Loucy (cell line): ENCODE results near the gene FMN1.

Source experiments
- H2AFZ ChIP-seq: fragments of 200-600 bp; sonication (generic); 2 replicates; pipeline ENCODE4 v1.6.0; 2016; ENCODE audit warnings: antibody characterized with exemption, mild to moderate bottlenecking, low read length, moderate library complexity
- H3F3A ChIP-seq: fragments of 200-600 bp; 2 replicates; pipeline ENCODE4 v1.6.0; 2016; ENCODE audit warnings: antibody characterized with exemption, low read depth, mild to moderate bottlenecking
- H3K27me3 ChIP-seq: fragments of 200-600 bp; sonication (generic); 2 replicates; pipeline ENCODE4 v1.6.1; 2014; ENCODE audit warnings: low read length, mild to moderate bottlenecking; ENCODE audit not compliant: insufficient read depth, poor library complexity, severe bottlenecking
- H3K36me3 ChIP-seq: fragments of 200-600 bp; sonication (generic); 2 replicates; pipeline ENCODE4 v1.6.1; 2016; ENCODE audit warnings: low read length; ENCODE audit not compliant: insufficient read depth
- H3K4me1 ChIP-seq: fragments of 200-600 bp; sonication (generic); 2 replicates; pipeline ENCODE4 v1.5.1; 2014; ENCODE audit warnings: low read length, mild to moderate bottlenecking; ENCODE audit not compliant: insufficient read depth, poor library complexity, severe bottlenecking
- H3K4me2 ChIP-seq: fragments of 200-600 bp; sonication (generic); 2 replicates; pipeline ENCODE4 v1.6.0; 2014; ENCODE audit warnings: antibody characterized with exemption, low read length, low read depth, mild to moderate bottlenecking; ENCODE audit not compliant: poor library complexity, severe bottlenecking
- H3K4me3 ChIP-seq: fragments of 200-600 bp; sonication (generic); 2 replicates; pipeline ENCODE4 v1.5.1; 2014; ENCODE audit warnings: low read length, mild to moderate bottlenecking, mixed read lengths; ENCODE audit not compliant: poor library complexity, severe bottlenecking
- H3K79me2 ChIP-seq: fragments of 200-600 bp; sonication (generic); 2 replicates; pipeline ENCODE4 v1.6.1; 2014; ENCODE audit warnings: low read length; ENCODE audit not compliant: insufficient read depth
- H3K9ac ChIP-seq: fragments of 200-600 bp; sonication (generic); 2 replicates; pipeline ENCODE4 v1.6.0; 2014; ENCODE audit warnings: mild to moderate bottlenecking, low read depth, low read length, moderate library complexity; ENCODE audit not compliant: poor library complexity, severe bottlenecking
- H3K9me2 ChIP-seq: fragments of 200-600 bp; sonication (generic); replicated peaks from 2 replicates; pipeline ENCODE4 v1.6.1; 2016; ENCODE audit warnings: low read depth, low read length, mixed read lengths
- H3K9me3 ChIP-seq: fragments of 200-600 bp; sonication (generic); 2 replicates; pipeline ENCODE4 v1.6.1; 2014; ENCODE audit warnings: mild to moderate bottlenecking, antibody characterized with exemption, low read length, low read depth; ENCODE audit not compliant: insufficient read depth
- H4K20me1 ChIP-seq: fragments of 200-600 bp; sonication (generic); 2 replicates; pipeline ENCODE4 v1.6.0; 2014; ENCODE audit warnings: antibody characterized with exemption, low read length, mild to moderate bottlenecking; ENCODE audit not compliant: insufficient read depth, poor library complexity, severe bottlenecking
- EZH2phosphoT487 ChIP-seq: fragments of 200-600 bp; IDR thresholded peaks from 2 replicates; pipeline ENCODE4 v1.6.1; 2018; ENCODE audit warnings: antibody characterized with exemption, mild to moderate bottlenecking, moderate library complexity, borderline replicate concordance
- TF ChIP-seq, protein P1 (sequence below): fragments of 200-600 bp; sonication (generic); conservative IDR thresholded peaks from 2 replicates; pipeline ENCODE4 v1.5.1; 2014; ENCODE audit warnings: mild to moderate bottlenecking, antibody characterized with exemption, low read length

Gene FMN1

GRCh38 chr15:33119273-33119672 is 75.2 kb downstream of the FMN1 start:
- TF ChIP-seq EZH2phosphoT487: no peak
- TF ChIP-seq, protein P1, sequence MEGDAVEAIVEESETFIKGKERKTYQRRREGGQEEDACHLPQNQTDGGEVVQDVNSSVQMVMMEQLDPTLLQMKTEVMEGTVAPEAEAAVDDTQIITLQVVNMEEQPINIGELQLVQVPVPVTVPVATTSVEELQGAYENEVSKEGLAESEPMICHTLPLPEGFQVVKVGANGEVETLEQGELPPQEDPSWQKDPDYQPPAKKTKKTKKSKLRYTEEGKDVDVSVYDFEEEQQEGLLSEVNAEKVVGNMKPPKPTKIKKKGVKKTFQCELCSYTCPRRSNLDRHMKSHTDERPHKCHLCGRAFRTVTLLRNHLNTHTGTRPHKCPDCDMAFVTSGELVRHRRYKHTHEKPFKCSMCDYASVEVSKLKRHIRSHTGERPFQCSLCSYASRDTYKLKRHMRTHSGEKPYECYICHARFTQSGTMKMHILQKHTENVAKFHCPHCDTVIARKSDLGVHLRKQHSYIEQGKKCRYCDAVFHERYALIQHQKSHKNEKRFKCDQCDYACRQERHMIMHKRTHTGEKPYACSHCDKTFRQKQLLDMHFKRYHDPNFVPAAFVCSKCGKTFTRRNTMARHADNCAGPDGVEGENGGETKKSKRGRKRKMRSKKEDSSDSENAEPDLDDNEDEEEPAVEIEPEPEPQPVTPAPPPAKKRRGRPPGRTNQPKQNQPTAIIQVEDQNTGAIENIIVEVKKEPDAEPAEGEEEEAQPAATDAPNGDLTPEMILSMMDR: no peak
- Histone ChIP-seq H3F3A (no peaks in the 10 kb centered on the region), H3K9me3 (no peaks in the 10 kb centered on the region), H3K4me1 (peaks cover 9% of the 10 kb centered on the region), H3K79me2 (no peaks in the 10 kb centered on the region), H3K9me2 (no peaks in the 10 kb centered on the region), H2AFZ (no peak overlapping the region), H3K36me3 (no peaks in the 10 kb centered on the region), H4K20me1 (no peaks in the 10 kb centered on the region), H3K4me3 (no peak overlapping the region), H3K27me3 (no peaks in the 10 kb centered on the region), H3K9ac (no peak overlapping the region), H3K4me2 (no peak overlapping the region)

- TF ChIP-seq EZH2phosphoT487: no peak
- TF ChIP-seq, protein P1: no peak
- Histone ChIP-seq H2AFZ (no peak overlapping the region), H3K4me1 (peaks cover 3% of the 10 kb centered on the region), H3F3A (no peaks in the 10 kb centered on the region), H3K9ac (no peak overlapping the region), H3K9me2 (no peaks in the 10 kb centered on the region), H3K4me2 (no peak overlapping the region), H3K79me2 (no peaks in the 10 kb centered on the region), H3K9me3 (no peaks in the 10 kb centered on the region), H3K36me3 (no peaks in the 10 kb centered on the region), H3K4me3 (no peak overlapping the region), H4K20me1 (no peaks in the 10 kb centered on the region), H3K27me3 (no peaks in the 10 kb centered on the region)
Measured at GRCh38 chr15:33116198-33116597, 78.3 kb downstream of the FMN1 start.

- Histone ChIP-seq H3K4me2 (no peak overlapping the region), H3K4me3 (no peak overlapping the region), H3K9me3 (no peaks in the 10 kb centered on the region), H3K27me3 (no peaks in the 10 kb centered on the region), H4K20me1 (no peaks in the 10 kb centered on the region), H3K36me3 (no peaks in the 10 kb centered on the region), H3K79me2 (no peaks in the 10 kb centered on the region), H3K9ac (no peak overlapping the region), H3K4me1 (peaks cover 3% of the 10 kb centered on the region), H3F3A (no peaks in the 10 kb centered on the region), H3K9me2 (no peaks in the 10 kb centered on the region), H2AFZ (no peak overlapping the region)
- TF ChIP-seq EZH2phosphoT487: no peak
- TF ChIP-seq, protein P1: no peak
Measured at GRCh38 chr15:33115191-33115861, 79.2 kb downstream of the FMN1 start.
